ENCODE data around the gene ELOVL5.

The ELOVL5 gene

GRCh38 chr6:53382421-53382820, 33.7 kb upstream of the ELOVL5 start:
- no peak overlapping the region for H3K27ac ChIP-seq
- CTCF ChIA-PET: no interaction called here
- TF ChIP-seq, protein P1, sequence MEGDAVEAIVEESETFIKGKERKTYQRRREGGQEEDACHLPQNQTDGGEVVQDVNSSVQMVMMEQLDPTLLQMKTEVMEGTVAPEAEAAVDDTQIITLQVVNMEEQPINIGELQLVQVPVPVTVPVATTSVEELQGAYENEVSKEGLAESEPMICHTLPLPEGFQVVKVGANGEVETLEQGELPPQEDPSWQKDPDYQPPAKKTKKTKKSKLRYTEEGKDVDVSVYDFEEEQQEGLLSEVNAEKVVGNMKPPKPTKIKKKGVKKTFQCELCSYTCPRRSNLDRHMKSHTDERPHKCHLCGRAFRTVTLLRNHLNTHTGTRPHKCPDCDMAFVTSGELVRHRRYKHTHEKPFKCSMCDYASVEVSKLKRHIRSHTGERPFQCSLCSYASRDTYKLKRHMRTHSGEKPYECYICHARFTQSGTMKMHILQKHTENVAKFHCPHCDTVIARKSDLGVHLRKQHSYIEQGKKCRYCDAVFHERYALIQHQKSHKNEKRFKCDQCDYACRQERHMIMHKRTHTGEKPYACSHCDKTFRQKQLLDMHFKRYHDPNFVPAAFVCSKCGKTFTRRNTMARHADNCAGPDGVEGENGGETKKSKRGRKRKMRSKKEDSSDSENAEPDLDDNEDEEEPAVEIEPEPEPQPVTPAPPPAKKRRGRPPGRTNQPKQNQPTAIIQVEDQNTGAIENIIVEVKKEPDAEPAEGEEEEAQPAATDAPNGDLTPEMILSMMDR (conservative IDR thresholded peaks at IDR 0.05; ENCODE audit: low read depth): no peak
- DNase-seq (ENCODE audit: low spot score): no peak
- POLR2A ChIA-PET (ENCODE audit: low non-redundant PET): no interaction called here

DNA sequence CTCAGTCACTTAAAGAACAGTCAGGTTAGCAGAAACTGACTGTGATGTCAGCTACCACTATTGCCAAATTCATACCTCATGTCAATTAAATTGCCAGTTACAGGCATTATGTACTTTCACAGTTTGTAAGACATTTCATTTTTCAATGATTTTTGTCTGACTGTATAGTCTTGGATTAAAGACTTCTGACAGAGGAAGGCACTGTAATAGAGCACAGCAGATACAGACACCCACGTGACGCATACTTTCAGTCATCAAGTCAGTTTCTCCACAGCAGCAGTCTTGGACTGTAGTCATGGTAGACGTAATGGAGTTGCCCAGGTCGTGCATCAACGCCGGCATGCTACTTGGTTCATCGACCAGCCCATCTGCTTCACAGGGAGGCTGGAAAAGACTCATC, 29.5 kb upstream of the ELOVL5 start:
- POLR2A ChIA-PET (ENCODE audit: low non-redundant PET): no interaction called here
- no peak overlapping the region for H3K27ac ChIP-seq
- CTCF ChIA-PET: no interaction called here
- TF ChIP-seq, protein P1 (conservative IDR thresholded peaks at IDR 0.05; ENCODE audit: low read depth): no peak
- DNase-seq (ENCODE audit: low spot score): no peak

DNA sequence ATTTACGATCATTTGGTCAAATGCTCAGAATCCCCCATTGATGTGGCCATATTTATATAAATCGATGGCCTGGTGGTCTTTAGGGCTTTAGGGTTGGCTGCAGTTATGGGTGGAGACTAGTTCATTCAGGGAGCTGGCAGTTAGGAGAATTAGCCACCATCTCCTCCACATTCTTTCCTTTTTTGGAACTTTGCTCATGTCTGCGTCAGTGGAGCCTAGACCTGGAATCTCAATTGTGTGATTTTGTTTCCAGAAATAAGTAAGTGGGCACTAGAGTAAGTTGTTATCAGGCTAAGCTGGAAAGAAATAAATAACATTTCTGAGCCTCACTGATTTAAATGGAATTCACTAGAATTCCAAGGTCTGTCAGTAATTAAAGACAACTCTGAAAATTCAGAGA, 29.0 kb upstream of the ELOVL5 start:
- POLR2A ChIA-PET (ENCODE audit: low non-redundant PET): no interaction called here
- TF ChIP-seq, protein P1 (conservative IDR thresholded peaks at IDR 0.05; ENCODE audit: low read depth): no peak

DNA sequence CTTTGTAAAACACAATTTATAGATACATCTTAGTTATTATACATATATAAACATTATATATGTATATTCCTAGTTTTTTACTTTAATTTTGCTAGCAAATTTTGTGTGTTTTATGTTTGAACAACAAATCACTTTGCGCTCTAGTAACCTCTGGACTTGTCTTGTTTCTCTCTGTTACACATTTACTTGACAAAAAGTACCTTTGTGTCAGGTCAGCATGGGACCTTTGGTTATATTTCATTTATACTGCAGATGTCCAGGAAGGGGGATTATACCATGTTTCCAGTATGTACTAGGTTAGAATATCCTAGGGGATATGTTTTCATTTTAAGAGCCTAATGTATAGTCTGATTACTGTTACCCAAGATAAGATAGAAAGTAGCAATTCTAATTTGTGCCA, 28.5 kb upstream of the ELOVL5 start:
- TF ChIP-seq, protein P1 (conservative IDR thresholded peaks at IDR 0.05; ENCODE audit: low read depth): no peak
- DNase-seq (ENCODE audit: low spot score): no peak
- ChIA-PET CTCF (no interaction called here), POLR2A (ENCODE audit: low non-redundant PET) (no interaction called here)
- no peak overlapping the region for H3K27ac ChIP-seq

More for the DNA sequence above, 29.0 kb upstream of the ELOVL5 start:
- no peak for DNase-seq (ENCODE audit: low spot score)
- CTCF ChIA-PET: no interaction called here
- no peak overlapping the region for H3K27ac ChIP-seq

DNA sequence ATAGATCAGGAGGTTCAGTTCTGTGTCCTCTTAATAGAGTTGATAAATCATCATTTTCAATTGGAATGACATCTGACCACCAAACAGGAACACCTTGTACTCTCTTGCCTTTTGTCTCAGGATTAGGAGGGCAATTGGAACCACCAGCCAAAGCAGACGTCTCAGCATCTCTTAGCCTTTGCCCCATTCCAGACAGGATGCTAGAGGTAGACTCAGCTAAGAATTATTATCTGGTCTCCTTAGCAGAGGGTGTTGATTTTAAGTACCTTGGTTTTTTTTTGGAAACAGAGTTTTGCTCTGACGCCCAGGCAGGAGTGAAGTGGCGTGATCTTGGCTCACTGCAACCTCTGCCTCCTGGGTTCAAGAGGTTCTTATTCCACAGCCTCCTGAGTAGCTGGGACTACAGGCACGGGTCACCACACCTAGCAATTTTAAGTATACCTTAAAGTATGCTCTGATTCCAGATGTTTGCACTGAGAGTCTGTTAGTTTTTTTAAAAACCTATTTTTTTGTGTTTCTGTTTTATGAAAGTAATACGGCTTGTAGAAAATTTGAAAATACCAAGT, 28.0 kb upstream of the ELOVL5 start:
- DNase-seq (ENCODE audit: low spot score): no peak
- H3K27ac ChIP-seq: no peak overlapping the region
- TF ChIP-seq, protein P1 (conservative IDR thresholded peaks at IDR 0.05; ENCODE audit: low read depth): no peak
- CTCF ChIA-PET: no interaction called here
- POLR2A ChIA-PET (ENCODE audit: low non-redundant PET): no interaction called here

DNA sequence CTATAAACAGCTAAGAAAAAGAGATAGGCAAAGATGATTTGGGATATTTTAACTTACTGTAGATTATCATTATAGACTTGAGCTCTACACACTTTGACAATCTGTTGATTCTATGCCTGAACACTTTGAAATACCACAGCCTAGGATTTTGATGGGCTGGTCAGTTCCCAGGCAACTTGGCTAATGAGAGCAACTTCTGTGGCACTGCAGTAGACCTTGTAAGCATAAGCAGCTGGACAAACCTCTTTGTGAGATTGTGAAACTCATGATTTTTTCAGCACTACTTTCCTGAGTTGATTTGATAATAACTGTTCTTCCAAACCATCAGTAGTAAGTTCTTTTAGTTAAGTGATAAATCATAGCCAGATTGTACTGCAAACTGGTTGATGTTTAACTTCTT, 27.1 kb upstream of the ELOVL5 start:
- H3K27ac ChIP-seq: no peak overlapping the region
- TF ChIP-seq, protein P1 (conservative IDR thresholded peaks at IDR 0.05; ENCODE audit: low read depth): no peak
- CTCF ChIA-PET: no interaction called here
- no peak for DNase-seq (ENCODE audit: low spot score)
- POLR2A ChIA-PET (ENCODE audit: low non-redundant PET): no interaction called here

DNA sequence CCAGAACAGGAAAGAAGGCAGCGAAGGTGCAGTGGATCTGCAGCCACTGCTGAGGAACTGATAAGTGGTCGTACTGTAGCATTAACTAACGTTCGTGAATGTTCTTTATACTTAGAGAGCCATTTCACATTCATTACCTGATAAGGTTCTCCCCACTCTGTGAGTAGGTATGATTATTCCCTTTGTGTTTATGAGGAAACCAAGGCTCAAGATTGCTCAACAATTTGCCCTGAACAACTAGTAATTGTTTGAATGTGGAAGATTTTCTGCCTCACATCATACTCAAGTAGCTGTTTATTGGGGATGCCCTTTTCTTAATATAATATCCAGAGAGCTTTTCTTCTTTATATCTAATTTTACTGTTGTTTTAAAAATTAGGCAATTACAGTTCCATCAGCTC, 24.9 kb upstream of the ELOVL5 start:
- CTCF ChIA-PET: no interaction called here
- POLR2A ChIA-PET (ENCODE audit: low non-redundant PET): no interaction called here
- TF ChIP-seq, protein P1 (conservative IDR thresholded peaks at IDR 0.05; ENCODE audit: low read depth): no peak

More for the DNA sequence above, 24.9 kb upstream of the ELOVL5 start:
- no peak overlapping the region for H3K27ac ChIP-seq
- no peak for DNase-seq (ENCODE audit: low spot score)

Measured in RWPE1 (cell line).